GM21447 (cell line): ENCODE measurements around the gene OR51M1.
"Not testable (repeated sequence)": the region's sequence is repeated elsewhere in the genome, so short reads cannot be mapped to it uniquely, and the experiment has no call there.

Experiments
- ATAC-seq: cut with Tn5 transposase; IDR thresholded peaks from one replicate; pipeline ENCODE4 v1.9.1; 2021; ENCODE audit not compliant: unreplicated experiment

Gene OR51M1, protein sequence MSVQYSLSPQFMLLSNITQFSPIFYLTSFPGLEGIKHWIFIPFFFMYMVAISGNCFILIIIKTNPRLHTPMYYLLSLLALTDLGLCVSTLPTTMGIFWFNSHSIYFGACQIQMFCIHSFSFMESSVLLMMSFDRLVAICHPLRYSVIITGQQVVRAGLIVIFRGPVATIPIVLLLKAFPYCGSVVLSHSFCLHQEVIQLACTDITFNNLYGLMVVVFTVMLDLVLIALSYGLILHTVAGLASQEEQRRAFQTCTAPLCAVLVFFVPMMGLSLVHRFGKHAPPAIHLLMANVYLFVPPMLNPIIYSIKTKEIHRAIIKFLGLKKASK

DNA sequence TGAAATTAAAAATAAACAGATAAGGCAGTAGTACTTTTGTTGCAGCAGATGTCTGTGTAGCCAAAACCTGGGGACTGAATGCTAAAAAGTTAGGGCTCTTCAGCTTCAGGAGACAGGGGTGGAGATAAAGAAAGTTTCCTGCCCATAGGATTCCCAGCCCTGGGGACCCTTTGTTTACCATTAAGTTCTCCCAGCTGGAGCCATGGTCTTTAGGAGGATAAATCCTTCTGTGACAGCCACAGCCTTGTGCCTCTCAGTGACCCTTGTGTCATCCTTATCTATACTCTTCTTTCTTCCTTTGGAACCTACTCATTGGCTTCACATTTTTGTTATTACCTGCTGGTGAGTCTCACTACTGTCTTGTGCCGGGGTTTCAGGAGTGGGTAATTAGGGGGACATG is at the start of gene OR51M1:
OR51M1 (plus strand) TSS at position 237 of the 400 bp plus-strand sequence. CDS start 5,587 bp downstream, outside the sequence.
- no peak for ATAC-seq

DNA sequence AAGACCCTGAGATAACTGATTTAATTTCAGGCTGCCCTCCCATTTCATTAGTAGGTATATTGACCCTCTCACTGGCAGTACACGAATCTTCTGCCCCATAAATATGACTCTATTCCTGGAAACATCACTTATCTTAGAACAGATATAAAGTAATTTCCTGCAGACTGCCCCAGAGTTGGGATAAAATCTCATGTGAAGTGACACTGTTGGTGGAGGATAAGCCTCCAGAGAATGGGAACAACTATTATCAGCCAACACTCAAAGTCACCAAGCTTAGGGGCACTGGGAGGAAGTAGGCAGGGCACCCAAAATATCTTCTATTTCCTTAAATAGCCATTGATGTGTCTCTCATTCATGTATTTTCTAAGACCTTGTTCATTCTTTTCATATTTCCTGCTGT is 48.4 kb upstream of the OR51M1 start:
- no peak for ATAC-seq

DNA sequence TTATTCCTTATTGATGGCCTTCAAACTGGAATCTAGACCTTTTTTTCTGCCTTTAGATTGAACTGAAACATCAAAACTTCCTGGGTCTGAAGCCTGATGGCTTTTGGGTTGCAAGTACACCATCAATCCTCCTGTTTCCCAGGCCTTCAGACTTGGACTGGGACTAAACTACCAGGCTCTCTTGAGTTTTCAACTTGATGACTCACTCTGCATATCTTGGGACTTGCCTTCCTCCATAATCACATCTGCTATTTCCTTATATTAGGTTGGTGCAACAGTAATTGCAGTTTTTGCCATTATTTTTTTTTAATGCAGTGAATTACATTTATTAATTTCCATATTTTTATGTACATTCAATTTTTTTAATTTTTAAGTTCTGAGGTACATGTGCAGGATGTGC is 47.3 kb upstream of the OR51M1 start:
- no peak for ATAC-seq

DNA sequence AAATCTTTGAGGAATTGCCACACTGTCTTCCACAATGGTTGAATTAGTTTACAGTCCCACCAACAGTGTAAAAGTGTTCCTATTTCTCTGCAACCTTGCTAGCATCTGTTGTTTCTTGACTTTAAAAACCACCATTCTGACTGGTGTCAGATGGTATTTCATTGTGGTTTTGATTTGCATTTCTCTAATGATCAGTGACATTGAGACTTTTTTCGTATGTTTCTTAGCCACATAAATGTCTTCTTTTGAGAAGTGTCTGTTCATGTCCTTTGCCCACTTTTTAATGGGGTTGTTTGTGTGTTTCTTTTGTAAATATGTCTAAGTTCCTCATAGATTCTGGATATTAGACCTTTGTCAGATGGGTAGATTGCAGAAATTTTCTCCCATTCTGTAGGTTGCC is 46.4 kb upstream of the OR51M1 start:
- ATAC-seq, result not testable (repeated sequence)

DNA sequence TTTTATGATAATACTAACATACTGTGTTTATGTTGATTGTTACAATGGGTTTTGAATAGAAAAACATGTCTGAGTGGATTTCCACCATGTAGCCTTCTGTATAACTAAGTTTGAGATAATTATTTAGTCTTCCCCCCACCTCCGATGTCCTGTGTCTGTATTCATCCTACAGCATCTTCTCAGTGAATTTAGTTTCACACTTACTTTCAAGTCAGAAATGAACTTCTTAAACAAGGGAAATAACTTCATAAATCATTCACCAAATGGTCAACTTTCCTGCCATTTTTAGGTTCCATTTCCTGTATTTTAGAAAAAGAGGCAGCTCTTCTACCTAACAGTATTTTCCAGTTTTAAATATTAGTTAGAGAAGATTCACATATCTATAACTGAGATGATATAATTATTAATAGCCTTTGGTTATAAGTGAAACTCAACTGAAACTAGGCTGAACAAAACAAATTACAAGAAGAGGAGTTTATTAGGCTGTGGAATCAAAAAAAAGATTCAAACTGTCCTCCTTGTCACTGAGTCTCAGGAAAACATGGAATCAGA is 43.8 kb upstream of the OR51M1 start:
- ATAC-seq, result peak; percentile 76

DNA sequence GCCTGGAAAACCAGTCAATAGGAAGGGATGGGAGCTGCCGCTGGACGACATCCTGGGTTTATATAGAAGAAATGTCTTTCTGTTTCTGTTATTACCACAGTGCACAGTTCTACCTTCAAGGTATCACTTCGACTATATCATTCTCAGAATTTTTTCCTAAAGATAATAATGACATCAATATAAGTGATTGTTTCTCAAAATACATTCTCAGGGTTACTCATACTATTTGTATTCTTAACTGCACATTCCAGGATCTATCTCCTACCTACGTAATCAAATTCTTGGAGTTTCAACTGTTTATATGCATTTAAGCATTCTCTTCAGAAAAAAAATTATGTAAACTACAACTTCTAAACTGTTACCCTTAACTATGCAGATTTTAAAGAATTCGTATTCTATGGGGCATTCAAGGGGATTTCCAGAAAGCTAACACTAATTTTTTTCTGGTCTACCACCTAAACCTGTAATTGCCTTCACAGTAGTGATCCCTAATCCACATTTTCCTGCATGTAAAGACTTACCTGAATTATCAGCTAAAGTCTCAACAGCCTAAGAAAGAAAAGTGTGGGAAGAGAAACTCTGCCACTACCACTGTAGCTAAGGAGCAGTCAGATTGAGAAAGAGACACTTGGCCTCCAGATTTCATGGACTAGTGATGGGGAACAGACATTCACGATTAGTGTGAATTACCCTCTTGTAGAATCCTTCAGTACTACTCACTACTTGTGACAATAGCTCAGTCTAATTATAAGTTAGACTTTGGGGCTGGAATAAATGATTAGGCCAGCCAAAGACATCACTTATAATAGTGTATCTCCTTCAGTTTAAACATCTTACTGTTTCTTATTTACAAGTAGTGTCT is 39.9 kb upstream of the OR51M1 start, which contains the start of gene OR51B5:
OR51B5 (minus strand) TSS at position 51 of the 862 bp plus-strand sequence; CDS start at position 51, 0 bp downstream.
- no peak for ATAC-seq

DNA sequence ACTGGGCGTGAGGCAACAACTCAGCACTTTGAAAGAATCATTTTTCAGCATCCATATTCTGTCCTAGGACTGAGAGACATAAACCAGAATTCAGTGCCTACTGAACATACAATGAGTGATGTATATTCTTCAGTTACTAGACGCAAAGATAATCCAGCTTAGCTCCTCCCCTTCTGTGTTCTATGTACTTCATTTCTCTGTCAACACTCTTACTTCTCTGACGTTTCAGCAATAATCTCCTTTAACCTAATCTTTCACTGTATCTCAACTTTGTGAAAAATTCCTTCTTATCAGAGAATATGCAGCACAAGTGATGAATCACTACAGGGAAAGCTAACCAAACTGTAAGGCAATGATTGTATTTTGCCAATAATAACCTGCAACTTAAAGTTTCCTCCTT is 37.8 kb upstream of the OR51M1 start:
- ATAC-seq, result no peak

DNA sequence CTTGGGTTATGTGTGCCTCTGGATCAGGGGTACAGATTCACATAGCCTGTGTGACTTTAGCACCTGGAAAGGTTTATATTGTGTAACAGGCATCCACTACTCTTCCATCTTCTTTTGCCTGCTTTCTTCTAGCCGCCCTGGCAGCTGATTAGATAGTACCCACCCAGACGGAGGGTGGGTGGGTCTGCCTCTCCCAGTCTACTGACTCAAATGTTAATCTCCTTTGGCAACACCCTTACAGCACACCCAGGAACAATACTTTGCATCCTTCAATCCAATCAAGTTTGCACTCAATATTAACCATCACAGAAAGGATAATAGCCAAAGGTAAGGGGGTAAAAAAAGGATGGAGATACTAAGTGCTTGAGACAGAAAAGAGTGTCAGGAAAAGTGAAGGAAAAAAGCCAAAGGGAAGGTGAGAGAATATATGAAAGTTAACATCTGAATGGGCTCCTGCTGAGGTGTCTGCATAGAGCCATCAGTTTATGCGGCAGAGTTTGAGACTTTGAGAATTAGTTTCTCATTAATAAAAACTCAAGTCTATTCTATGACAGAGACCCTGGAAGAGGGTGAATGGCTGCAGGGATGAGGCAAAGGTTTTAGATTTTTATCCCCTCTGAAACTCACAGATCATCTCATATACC is 34.9 kb upstream of the OR51M1 start:
- no peak for ATAC-seq

DNA sequence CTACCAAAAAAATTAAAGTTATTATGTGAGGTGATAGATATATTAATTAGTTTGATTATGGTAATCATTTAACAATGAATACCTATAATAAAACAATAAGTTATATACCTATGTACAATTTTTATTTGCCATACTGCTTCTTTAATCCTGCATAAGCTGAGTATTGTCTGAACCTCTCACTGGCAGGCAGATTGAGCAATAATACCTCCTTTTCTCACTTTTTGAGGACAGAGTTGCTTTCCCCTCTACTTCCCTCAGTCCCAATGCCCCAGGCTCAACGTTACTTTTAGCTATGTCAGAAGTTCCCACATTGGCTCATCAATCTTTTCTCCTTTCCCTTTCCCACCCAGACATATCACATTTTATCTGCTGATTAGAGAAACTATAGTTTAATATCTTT is 34.1 kb upstream of the OR51M1 start:
- no peak for ATAC-seq

DNA sequence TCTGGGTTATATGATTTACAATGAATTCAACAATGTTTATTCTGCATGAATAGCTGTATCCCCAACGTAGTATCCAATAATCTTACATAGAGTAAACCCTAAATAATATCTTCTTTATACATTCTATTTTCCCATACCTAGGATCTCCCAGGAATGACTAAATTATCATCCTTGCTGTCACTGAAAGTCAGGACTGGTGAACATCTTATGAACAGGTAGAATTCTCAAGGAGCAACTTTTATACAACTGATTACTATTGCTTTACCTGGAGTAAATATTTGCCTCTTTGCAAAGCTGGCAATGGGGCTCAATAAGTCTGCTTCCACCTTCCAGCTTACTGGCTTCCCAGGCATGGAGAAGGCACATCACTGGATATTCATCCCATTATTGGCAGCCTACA is 32.4 kb upstream of the OR51M1 start, which contains the start of gene OR51B6:
OR51B6 (plus strand) TSS at position 301 of the 400 bp plus-strand sequence; CDS start at position 301, 0 bp downstream.
- ATAC-seq, result no peak

DNA sequence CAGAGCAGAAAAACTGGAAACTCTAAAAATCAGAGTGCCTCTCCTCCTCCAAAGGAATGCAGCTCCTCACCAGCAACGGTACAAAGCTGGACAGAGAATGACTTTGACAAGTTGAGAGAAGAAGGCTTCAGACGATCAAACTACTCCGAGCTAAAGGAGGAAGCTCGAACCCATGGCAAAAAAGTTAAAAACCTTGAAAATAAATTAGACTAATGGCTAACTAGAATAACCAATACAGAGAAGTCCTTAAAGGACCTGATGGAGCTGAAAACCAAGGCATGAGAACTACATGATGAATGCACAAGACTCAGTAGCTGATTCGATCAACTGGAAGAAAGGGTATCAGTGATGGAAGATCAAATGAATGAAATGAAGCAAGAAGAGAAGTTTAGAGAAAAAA is 27.6 kb upstream of the OR51M1 start:
- not testable (repeated sequence) for ATAC-seq

DNA sequence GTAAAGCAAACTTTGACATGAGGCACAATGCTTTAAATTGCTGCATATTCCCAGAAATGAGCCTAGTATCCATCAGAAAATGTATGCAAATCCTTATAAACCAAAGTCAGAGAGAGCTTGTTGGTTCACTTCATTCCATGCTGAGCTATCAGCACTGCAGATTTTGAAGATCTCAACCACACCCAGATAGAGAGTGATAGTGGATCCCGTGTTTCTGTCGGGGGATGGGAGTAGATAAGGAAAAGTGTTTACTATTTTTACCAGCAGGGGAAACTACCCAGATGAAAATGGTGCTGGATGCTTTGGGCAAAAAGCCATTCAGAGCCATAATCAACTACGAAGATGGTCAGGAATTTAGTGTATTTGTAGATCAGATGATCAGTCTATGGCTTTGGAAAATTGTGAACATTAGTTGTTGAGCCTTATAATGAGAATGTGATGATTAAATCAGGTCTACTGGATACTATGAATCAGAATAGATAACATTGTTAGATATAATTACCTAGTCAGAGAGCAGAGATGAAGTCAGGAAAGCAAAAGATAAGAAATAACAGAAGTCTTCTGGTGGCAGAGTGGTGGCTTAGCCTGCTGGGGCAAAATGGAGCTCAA is 21.5 kb upstream of the OR51M1 start:
- no peak for ATAC-seq

DNA sequence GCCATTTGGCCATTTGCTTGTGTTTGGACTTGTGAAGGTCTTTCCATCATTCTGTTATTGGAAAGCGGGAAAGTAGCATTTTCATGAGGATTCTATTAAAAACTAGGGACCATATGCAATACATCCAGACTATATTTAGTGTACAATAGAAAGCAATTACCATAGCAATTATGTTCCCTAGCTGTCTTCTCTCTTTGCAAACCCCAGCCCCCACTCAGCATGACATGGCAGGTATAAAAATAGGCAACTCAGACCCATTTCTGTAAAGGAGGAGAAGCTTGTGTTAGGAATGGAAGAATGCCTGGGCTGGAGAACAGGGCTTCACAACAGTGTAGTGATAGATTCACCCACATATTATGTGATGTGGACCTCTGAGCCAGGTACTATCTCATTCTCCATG is 19.9 kb upstream of the OR51M1 start:
- ATAC-seq, result no peak

DNA sequence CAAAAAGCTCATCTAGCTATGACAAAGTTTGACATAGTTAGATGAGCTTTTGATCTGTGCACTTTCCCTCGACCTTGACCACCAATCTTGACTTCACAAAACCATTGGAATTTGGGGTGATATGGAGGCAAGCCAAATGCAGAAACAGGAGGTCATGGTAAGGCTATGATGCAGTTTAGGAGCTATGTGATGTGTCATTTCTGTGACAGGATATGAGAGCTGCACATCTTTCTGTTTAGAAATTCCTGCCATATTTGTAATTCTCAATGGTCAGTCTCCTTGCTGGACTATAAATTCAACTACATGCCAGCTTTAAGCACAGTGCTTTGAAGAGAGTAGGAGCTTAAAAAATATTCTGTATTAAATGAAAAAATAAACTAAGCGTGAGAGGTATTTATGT is 19.4 kb upstream of the OR51M1 start:
- no peak for ATAC-seq

DNA sequence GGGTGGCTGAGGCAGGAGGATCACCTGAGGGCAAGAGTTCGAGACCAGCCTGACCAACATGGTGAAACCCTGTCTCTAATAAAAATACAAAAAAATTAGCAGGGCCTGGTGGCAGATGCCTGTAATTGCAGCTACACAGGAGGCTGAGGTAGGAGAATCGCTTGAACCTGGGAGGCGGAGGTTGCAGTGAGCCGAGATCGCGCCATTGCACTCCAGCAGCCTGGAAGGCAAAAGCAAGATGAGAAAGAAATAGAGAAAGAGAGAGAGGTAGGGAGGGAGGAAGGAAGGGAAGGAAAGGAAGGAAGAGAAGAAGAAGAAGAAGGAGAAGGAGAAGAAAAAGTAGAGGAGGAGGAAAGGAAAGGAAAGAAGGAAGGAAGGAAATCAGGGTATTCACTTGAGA is 17.2 kb upstream of the OR51M1 start:
- ATAC-seq, result not testable (repeated sequence)

DNA sequence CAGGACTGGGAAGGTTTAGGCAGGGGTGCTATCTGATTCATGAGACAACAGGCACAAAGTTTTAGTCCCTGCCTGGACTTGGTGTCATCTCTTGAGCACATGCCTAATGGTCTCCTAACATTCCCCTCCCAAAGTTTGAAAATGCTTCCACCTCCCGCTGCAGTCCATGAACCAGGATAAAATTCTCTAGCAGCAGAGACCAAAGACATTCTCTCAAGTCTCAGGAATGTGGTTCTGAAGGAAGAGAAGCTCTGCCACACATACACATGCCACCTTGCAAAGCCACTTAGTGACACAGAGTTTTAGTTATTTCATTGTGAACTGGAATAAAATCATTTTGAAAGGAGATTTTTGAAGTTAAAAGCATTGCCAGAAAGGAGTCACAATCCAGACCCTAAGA is 16.8 kb upstream of the OR51M1 start:
- ATAC-seq, result no peak

DNA sequence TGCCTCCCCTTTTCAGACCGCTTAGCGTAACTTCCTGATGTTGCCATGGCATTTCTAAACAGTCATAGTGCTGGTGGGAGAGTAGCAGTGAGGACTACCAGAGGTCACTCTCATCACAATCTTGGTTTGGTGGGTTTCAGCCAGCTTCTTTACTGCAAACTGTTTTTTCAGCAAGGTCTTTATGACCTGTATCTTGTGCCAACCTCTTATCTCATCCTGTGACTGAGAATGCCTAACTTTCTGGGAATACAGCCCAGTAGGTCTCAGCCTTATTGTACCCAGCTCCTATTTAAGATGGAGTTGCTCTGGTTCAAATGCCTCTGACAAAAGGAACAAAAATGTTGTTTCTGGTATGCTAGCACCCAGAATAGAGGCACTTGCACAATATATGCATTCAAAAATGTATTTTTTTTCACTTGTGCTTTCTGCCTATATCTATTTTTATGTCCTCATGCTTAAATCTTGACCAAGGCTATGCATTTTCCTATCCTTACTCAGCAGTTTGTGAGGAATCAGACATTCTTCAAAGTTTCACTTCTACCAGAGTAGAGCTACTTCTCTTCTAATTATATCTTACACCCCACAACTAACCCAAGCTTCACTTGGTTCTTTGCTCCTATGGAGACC is 16.1 kb upstream of the OR51M1 start:
- ATAC-seq, result no peak

DNA sequence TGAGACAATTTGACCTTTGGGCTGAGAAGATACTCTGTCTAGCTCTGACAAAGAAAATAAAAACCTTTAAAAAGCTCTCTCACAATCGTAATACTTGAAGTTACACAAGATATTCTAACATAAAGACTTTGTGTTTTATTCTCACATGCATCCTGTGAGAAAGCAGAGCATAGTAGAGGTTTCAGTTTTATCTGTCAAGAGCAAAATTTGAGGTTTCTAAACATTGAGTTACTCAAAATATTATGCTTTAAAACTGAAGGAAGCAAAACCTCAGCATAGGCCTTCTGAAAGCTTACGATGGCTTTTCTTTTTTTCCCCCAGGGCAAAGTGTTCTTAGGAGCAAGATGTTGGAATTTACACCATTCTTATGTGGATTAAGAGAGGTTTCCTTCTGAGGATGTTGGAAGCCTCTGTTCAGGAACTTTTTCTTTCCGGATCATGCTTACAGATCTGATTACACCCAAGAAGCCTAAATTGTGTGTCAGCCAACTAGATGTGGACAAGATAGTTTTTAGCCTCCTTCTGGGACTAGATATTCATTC is 15.0 kb upstream of the OR51M1 start:
- no peak for ATAC-seq

DNA sequence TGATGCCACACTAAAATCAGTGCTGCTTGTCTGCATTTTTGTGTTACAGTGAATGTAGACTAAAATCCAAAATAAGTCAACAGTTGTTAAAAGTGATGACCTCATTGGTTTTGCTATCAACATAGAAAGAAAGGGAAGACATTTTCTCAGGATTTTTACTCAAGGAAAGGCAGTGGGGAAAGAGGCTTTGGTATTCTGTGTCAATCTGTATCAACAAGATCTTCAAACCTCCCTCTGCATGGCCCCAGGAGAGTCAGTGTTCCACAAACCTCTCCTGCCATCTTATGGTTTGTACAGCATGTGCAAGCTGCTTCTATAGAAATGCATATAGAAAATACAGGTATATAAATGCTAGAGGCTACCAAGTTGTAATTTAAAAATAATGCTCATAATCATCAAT is 13.8 kb upstream of the OR51M1 start:
- ATAC-seq, result no peak

DNA sequence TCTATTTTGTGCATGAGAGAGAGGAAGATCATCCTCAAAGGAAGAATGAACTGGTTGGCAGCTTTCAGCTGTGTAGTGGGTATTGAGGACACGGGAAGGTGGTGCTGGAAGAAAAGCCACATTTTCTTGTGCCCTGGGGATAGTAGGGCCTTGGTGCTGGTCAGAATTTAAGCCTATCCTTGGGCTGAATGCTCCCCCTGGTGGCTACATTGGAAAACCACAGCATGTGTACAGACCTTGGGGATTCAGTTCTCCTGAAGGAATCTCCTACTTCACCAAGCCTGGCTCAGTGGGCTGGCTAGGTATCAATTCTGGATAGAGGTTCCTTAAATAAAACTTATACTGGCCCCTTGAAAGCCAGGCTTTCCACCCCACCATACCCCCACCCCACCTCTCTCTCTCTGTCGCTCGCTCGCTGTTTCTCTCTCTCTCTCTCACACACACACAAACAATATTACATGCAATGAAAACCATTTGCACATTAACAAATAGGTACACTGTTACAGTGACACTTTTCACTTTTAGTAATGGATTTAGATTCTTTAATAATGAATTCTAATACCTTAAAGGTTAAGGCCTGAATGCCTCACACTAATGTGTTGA is 2.8 kb upstream of the OR51M1 start:
- ATAC-seq, result peak; percentile 82
